Endothelial cell of umbilical vein (primary cell): ENCODE measurements around the gene SCLT1.

Experiments
- CTCF ChIP-seq, 2 donors: IDR thresholded peaks; 1 replicate in 1 of 2; 2 replicates in 1 of 2; pipeline ENCODE4 v1.5.1; 2011; ENCODE audit warnings: low read length in 2 of 2, mild to moderate bottlenecking in 2 of 2, moderate library complexity in 2 of 2, control low read depth in 1 of 2, inconsistent platforms in 1 of 2, low read depth in 1 of 2; ENCODE audit not compliant: insufficient read depth in 1 of 2; ENCODE audit errors: extremely low read depth in 1 of 2
- EZH2 ChIP-seq: IDR thresholded peaks from 2 replicates; pipeline ENCODE4 v1.6.1; 2012; ENCODE audit warnings: borderline replicate concordance, low read depth, mild to moderate bottlenecking, moderate library complexity, low read length, inconsistent platforms; ENCODE audit not compliant: severe bottlenecking
- FOS ChIP-seq: IDR thresholded peaks from 2 replicates; pipeline ENCODE4 v1.6.1; 2011; ENCODE audit warnings: mild to moderate bottlenecking, low read length, moderate library complexity, borderline replicate concordance; ENCODE audit not compliant: insufficient read depth
- GATA2 ChIP-seq: IDR thresholded peaks from 2 replicates; pipeline ENCODE4 v1.7.0; 2011; ENCODE audit warnings: low read depth, mild to moderate bottlenecking, moderate library complexity, mixed read lengths, low read length; ENCODE audit not compliant: insufficient read length, insufficient read depth
- JUN ChIP-seq: IDR thresholded peaks from 2 replicates; pipeline ENCODE4 v1.6.1; 2011; ENCODE audit warnings: borderline replicate concordance, low read depth; ENCODE audit not compliant: insufficient read length, insufficient read depth
- MAX ChIP-seq: IDR thresholded peaks from 2 replicates; pipeline ENCODE4 v1.6.1; 2011; ENCODE audit not compliant: insufficient read depth, insufficient read length
- MYC ChIP-seq: IDR thresholded peaks from one replicate; pipeline ENCODE4 v1.6.1; 2011; ENCODE audit warnings: mild to moderate bottlenecking, low read depth, low read length
- POLR2A ChIP-seq: IDR thresholded peaks from 2 replicates; pipeline ENCODE4 v1.6.1; 2012; ENCODE audit warnings: low read depth, mild to moderate bottlenecking, control low read depth, low read length
- POLR2AphosphoS5 ChIP-seq: IDR thresholded peaks from 2 replicates; pipeline ENCODE4 v1.6.1; 2012; ENCODE audit warnings: low read depth, mild to moderate bottlenecking, control low read depth, low read length, moderate library complexity; ENCODE audit not compliant: insufficient read depth

DNA sequence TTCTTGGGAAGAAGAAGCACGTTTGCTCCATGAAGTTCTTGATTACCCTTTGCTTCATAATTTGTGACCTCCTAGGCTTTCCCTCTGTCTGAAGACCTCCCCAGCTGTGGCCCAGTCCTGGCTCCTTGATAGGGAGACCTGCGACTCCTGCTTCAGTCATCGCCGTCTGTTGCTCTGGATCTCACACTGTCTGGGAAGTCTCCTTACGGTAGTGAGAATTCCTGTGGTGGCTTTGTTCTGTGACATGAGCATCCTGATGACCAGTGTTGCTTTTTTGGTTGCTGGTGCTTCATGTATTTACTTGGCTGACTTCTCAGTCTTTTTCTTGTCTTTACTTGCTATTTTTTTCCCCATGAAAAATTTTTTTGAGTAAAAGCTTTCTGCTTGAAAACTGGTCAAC lies 239.6 kb downstream of the SCLT1 start:
- TF ChIP-seq POLR2A (no peak), CTCF (IDR thresholded peaks at IDR 0.05; ENCODE audit: extremely low read depth in 1 of 2, insufficient read depth in 1 of 2, low read depth in 1 of 2, low read length in 2 of 2) (no peak), MYC (no peak), POLR2AphosphoS5 (no peak), EZH2 (no peak), MAX (no peak), JUN (no peak), FOS (no peak), GATA2 (no peak)
